Thyroid gland (tissue), 4 donors: ENCODE data around the gene FHIT.

ENCODE experiments used
- POLR2A ChIP-seq, 2 donors: fragments of 450-650 bp; IDR thresholded peaks; one replicate each; pipeline ENCODE4 v1.6.1; 2017; ENCODE audit warnings: antibody characterized with exemption in 2 of 2, mild to moderate bottlenecking in 2 of 2, moderate library complexity in 1 of 2
- TF ChIP-seq, protein P1 (sequence below), 6 experiments: fragments of 200-600 bp in 3 of 6; fragments of 450-650 bp in 3 of 6; sonication (generic) in 3 of 6; IDR thresholded peaks; one replicate each; pipeline ENCODE4 v1.5.1; 2016 to 2019; ENCODE audit warnings: antibody characterized with exemption in 6 of 6, mild to moderate bottlenecking in 2 of 6, inconsistent platforms in 1 of 6, moderate library complexity in 1 of 6

DNA sequence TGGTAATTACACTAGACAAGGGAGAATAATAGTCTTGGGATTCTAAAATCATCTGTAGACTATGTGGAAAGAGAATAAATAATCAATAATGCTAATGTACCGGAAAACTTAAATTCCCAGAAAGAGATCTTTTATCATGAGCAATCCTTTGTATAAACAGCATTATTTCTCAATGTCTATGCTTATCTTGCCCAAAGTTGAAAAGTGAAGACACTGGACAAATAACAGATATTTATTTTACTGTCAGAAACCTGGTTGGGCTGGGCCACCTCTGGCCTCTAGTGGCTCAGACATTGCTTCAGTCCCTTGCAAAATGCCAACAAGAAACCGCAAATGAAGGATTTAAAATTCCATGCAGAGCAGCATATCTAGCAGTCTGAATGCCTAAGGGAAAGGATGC, 409.9 kb downstream of the FHIT start:
- TF ChIP-seq, protein P1, sequence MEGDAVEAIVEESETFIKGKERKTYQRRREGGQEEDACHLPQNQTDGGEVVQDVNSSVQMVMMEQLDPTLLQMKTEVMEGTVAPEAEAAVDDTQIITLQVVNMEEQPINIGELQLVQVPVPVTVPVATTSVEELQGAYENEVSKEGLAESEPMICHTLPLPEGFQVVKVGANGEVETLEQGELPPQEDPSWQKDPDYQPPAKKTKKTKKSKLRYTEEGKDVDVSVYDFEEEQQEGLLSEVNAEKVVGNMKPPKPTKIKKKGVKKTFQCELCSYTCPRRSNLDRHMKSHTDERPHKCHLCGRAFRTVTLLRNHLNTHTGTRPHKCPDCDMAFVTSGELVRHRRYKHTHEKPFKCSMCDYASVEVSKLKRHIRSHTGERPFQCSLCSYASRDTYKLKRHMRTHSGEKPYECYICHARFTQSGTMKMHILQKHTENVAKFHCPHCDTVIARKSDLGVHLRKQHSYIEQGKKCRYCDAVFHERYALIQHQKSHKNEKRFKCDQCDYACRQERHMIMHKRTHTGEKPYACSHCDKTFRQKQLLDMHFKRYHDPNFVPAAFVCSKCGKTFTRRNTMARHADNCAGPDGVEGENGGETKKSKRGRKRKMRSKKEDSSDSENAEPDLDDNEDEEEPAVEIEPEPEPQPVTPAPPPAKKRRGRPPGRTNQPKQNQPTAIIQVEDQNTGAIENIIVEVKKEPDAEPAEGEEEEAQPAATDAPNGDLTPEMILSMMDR (IDR thresholded peaks at IDR 0.05) = no peak
- no peak for TF ChIP-seq POLR2A (IDR thresholded peaks at IDR 0.05)
